LNCAP (cell line): ENCODE data around the gene MAST4.

Experiments used
- TF ChIP-seq, protein P1 (sequence below): fragments of 450-650 bp; IDR thresholded peaks from 2 replicates; pipeline ENCODE4 v1.5.1; 2017; ENCODE audit warnings: mild to moderate bottlenecking

Gene MAST4

DNA sequence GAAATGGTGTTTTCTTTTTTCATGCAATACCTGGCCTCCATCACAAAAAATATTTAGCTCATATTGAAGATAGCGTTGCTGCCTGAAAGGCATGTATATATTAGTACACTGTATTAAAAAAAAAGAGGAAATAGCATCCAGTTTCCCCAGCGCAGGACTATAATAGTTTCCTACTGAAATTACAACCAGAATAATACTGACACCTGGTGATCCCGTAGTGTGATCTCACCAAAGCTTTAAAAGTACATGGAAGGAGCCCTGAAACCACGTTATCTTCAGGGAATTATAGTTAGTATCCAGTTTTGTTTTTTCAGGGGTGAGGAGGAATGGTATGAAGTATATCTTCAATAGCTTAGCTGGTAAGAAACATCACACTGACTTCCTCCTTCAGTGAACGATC lies 335.5 kb downstream of the MAST4 start:
- TF ChIP-seq, protein P1, sequence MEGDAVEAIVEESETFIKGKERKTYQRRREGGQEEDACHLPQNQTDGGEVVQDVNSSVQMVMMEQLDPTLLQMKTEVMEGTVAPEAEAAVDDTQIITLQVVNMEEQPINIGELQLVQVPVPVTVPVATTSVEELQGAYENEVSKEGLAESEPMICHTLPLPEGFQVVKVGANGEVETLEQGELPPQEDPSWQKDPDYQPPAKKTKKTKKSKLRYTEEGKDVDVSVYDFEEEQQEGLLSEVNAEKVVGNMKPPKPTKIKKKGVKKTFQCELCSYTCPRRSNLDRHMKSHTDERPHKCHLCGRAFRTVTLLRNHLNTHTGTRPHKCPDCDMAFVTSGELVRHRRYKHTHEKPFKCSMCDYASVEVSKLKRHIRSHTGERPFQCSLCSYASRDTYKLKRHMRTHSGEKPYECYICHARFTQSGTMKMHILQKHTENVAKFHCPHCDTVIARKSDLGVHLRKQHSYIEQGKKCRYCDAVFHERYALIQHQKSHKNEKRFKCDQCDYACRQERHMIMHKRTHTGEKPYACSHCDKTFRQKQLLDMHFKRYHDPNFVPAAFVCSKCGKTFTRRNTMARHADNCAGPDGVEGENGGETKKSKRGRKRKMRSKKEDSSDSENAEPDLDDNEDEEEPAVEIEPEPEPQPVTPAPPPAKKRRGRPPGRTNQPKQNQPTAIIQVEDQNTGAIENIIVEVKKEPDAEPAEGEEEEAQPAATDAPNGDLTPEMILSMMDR, result no peak

- TF ChIP-seq, protein P1, result no peak
These were observed 336.3 kb downstream of the MAST4 start for GRCh38 chr5:66932457-66932856.

- TF ChIP-seq, protein P1, result no peak
These were observed 336.9 kb downstream of the MAST4 start for GRCh38 chr5:66933066-66933465.

GRCh38 chr5:66939094-66939493 lies 342.9 kb downstream of the MAST4 start:
- TF ChIP-seq, protein P1, result no peak

- TF ChIP-seq, protein P1, result no peak
These were observed 349.5 kb downstream of the MAST4 start for GRCh38 chr5:66945389-66946349.

GRCh38 chr5:66947458-66947857 lies 351.3 kb downstream of the MAST4 start:
- TF ChIP-seq, protein P1, result no peak

DNA sequence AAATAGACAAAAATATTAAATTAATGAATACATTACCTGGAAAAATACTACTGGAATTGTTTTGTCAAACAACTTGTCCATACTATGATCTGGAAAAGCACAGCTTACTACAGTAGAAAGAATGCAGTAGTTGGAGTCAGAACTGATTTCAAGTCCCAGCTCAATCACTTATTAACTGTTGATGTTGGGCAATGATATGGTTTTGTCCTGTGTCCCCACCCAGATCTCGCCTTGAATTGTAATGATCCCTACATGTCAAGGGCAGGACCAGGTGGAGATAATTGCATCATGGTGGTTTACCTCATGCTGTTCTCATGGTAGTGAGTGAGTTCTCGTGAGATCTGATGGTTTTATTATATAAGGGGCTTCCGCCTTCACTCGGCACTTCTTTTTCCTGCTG lies 352.9 kb downstream of the MAST4 start:
- TF ChIP-seq, protein P1, result no peak
